Rectal smooth muscle tissue (tissue), 1 donor: Measurements from ENCODE around the gene CPTP.

ENCODE experiments used
- H3K27ac ChIP-seq: one replicate; pipeline ENCODE4 v1.7.0; 2013; ENCODE audit warnings: low read depth, low read length, inconsistent platforms
- H3K27me3 ChIP-seq: one replicate; pipeline ENCODE4 v1.7.0; 2013; ENCODE audit warnings: low read length; ENCODE audit not compliant: control insufficient read depth, insufficient read depth
- H3K36me3 ChIP-seq: one replicate; pipeline ENCODE4 v1.7.0; 2013; ENCODE audit warnings: low read length; ENCODE audit not compliant: control insufficient read depth, insufficient read depth
- H3K4me1 ChIP-seq: one replicate; pipeline ENCODE4 v1.7.0; 2013; ENCODE audit warnings: low read length; ENCODE audit not compliant: control insufficient read depth, insufficient read depth
- H3K4me3 ChIP-seq: one replicate; pipeline ENCODE4 v1.7.0; 2013; ENCODE audit warnings: low read length
- H3K9ac ChIP-seq: one replicate; pipeline ENCODE4 v1.7.0; 2013; ENCODE audit warnings: low read length

The CPTP gene

DNA sequence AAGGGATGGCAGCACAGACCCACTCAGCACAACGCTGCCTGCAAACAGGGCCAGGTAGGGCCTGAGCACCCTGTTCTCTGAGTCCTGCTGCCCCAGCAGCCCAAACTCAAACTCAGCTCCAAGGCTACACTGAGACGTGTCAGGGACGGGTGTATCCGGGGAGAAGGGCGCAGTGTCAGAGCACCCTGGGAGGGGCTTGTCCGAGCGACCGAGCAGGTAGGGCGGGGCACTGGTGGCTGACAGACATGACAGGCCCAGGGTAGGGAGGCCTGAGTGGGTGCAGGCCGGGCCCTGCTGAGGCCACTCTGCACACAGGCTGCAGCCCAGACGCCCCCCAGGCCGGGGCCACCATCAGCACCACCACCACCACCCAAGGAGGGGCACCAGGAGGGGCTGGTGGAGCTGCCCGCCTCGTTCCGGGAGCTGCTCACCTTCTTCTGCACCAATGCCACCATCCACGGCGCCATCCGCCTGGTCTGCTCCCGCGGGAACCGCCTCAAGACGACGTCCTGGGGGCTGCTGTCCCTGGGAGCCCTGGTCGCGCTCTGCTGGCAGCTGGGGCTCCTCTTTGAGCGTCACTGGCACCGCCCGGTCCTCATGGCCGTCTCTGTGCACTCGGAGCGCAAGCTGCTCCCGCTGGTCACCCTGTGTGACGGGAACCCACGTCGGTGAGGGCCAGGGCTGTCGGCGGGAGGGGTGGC is 38.8 kb upstream of the CPTP start:
- Histone ChIP-seq H3K27ac (no peak overlapping the region), H3K36me3 (no peaks in the 10 kb centered on the region), H3K4me3 (no peak overlapping the region), H3K9ac (no peak overlapping the region), H3K27me3 (peaks cover 16% of the 10 kb centered on the region), H3K4me1 (no peaks in the 10 kb centered on the region)

DNA sequence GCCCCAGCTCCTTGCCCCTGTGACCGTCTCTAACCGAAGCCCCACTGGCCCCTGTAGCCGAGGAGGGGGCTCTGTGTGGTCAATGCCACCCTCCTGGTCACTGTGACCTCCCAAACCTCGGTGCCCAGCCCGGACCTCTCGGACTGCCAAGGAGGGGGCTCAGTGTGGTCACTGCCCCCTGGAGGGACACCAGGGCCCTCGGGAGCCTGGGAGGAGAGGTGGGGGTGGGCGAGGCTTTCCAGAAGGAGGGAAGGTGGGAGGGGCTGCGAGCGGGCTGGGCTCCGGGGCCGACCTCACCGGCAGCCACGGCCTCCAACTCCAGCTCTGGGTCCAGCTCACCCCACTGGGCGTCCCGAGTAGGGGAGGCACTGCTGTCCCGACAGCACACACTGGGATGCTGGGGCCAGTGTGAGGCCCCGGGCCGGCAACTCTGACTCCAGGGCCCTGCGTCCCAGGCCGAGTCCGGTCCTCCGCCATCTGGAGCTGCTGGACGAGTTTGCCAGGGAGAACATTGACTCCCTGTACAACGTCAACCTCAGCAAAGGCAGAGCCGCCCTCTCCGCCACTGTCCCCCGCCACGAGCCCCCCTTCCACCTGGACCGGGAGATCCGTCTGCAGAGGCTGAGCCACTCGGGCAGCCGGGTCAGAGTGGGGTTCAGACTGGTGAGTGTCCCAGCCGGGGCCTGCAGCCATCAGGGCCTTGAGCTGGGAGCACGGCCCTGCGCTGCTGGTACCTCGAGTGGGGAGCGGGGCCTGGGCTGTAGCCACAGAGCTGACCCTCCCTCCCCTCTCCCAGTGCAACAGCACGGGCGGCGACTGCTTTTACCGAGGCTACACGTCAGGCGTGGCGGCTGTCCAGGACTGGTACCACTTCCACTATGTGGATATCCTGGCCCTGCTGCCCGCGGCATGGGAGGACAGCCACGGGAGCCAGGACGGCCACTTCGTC is 38.0 kb upstream of the CPTP start:
- peaks cover 16% of the 10 kb centered on the region for H3K27me3 ChIP-seq
- H3K9ac ChIP-seq = no peak overlapping the region
- H3K4me1 ChIP-seq = no peaks in the 10 kb centered on the region
- no peak overlapping the region for H3K4me3 ChIP-seq
- no peaks in the 10 kb centered on the region for H3K36me3 ChIP-seq
- H3K27ac ChIP-seq = no peak overlapping the region

DNA sequence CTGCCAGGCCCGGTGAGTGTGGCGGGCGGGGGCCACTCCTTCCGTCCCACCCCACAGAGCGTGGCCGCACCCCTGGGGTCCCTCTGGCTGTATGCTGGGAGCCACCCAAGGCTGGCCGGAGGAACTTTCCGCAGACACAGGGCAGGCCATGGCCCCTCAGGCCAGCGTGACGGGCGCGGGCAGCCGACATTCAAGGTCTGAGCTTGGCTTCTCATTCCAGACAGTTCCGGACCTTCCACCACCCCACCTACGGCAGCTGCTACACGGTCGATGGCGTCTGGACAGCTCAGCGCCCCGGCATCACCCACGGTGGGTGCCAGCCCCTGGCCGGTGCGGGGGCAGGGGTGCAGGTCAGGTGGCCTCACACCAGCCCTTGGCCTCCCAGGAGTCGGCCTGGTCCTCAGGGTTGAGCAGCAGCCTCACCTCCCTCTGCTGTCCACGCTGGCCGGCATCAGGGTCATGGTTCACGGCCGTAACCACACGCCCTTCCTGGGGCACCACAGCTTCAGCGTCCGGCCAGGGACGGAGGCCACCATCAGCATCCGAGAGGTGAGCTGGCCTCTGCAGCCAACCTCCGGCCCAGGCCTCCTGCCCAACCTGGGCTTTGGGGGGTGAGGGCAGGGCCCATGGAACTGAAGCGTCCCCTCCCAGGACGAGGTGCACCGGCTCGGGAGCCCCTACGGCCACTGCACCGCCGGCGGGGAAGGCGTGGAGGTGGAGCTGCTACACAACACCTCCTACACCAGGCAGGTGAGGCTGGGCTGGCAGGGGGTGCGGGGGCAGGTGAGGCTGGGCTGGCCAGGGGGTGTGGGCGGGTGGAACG is 37.1 kb upstream of the CPTP start:
- no peak overlapping the region for H3K9ac ChIP-seq
- no peak overlapping the region for H3K27ac ChIP-seq
- no peak overlapping the region for H3K4me3 ChIP-seq
- H3K27me3 ChIP-seq = peaks cover 16% of the 10 kb centered on the region
- H3K4me1 ChIP-seq = no peaks in the 10 kb centered on the region
- H3K36me3 ChIP-seq = no peaks in the 10 kb centered on the region

DNA sequence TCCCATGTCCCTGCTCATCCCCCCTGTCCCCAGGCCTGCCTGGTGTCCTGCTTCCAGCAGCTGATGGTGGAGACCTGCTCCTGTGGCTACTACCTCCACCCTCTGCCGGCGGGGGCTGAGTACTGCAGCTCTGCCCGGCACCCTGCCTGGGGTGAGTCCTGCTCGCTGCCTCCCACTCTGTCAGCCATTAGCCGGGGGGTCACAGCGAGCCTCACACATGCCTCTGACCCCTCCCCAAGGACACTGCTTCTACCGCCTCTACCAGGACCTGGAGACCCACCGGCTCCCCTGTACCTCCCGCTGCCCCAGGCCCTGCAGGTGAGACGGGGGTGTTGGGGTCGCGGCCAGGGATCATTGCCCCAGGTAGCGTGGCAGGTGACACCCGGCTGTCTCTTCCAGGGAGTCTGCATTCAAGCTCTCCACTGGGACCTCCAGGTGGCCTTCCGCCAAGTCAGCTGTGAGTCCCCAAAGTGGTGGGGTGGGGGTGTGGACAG is 34.3 kb upstream of the CPTP start:
- Histone ChIP-seq H3K27ac (no peak overlapping the region), H3K4me1 (no peaks in the 10 kb centered on the region), H3K4me3 (no peak overlapping the region), H3K27me3 (peaks cover 10% of the 10 kb centered on the region), H3K9ac (no peak overlapping the region), H3K36me3 (no peaks in the 10 kb centered on the region)

DNA sequence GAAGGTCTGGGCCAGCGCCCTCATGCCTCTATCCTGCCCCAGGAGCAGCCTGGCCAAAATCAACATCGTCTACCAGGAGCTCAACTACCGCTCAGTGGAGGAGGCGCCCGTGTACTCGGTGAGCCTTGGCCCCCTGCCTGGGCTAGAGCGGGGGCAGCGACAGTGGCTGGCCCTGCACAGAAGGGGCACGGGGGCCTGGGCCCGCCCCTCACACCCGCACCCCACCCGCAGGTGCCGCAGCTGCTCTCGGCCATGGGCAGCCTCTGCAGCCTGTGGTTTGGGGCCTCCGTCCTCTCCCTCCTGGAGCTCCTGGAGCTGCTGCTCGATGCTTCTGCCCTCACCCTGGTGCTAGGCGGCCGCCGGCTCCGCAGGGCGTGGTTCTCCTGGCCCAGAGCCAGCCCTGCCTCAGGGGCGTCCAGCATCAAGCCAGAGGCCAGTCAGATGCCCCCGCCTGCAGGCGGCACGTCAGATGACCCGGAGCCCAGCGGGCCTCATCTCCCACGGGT is 33.5 kb upstream of the CPTP start:
- Histone ChIP-seq H3K4me1 (no peaks in the 10 kb centered on the region), H3K36me3 (no peaks in the 10 kb centered on the region), H3K4me3 (no peak overlapping the region), H3K9ac (no peak overlapping the region), H3K27me3 (peaks cover 3% of the 10 kb centered on the region), H3K27ac (no peak overlapping the region)

DNA sequence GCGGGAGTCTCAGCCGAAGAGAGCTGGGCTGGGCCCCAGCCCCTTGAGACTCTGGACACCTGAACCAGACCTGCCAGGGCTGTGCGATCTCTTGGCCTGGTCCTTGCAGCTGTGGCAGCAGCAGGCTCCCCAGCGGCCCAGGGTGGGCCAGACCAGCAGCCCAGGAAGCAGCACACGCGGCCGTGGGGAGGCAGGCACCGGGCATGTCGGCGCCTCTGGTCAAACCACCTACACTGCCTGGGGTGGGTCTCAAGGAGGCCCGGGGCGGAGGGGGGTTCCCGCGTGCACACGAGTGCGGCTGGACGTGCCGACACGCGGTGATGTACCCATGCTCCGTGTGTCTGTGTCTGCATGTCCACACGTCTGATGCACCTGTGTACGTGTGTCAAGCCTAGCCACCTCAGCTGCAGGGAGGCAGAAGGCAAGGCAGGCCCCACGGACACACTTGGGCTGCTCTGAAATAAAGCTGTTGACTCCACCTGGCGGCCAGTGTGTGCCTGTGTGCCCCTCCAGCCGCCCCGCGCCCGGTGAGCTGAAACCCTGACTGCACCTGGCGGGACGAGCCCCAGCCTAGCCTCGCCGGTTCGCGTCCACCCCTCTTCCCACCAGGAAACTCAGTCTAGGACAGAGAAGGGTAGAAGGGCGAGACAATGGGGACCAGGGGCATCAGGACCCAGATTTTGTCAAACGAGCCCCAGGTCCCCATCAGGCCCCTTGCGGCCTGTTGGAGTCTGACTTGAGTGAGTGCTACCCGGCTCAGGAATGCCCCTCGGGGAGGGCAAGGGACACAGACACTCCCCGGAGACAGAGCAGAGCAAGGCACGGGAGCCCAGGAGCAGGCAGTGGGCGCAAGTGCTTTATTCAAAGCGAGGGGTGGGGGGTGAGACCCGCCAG is 32.8 kb upstream of the CPTP start:
- no peak overlapping the region for H3K9ac ChIP-seq
- no peak overlapping the region for H3K4me3 ChIP-seq
- H3K27ac ChIP-seq = no peak overlapping the region
- no peaks in the 10 kb centered on the region for H3K4me1 ChIP-seq
- H3K36me3 ChIP-seq = no peaks in the 10 kb centered on the region
- peaks cover 3% of the 10 kb centered on the region for H3K27me3 ChIP-seq

DNA sequence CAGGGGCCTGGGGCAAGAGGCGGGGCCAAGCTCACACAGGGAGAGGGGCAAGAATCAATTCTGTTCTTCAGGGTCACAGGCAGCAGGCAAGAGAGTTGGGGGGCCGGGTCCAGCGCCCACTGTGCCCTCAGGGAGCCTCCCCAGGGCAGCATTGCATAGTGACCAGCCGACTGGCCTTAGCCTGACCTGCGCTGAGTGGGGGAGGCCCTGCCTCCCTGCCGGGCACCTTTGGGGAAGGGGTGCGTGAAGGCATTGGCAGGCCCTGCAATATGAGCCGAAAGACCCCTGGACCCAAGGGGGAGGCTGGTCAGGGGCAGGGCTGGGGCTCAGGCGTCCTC is 32.2 kb upstream of the CPTP start:
- no peaks in the 10 kb centered on the region for H3K36me3 ChIP-seq
- no peaks in the 10 kb centered on the region for H3K4me1 ChIP-seq
- H3K4me3 ChIP-seq = no peak overlapping the region
- no peak overlapping the region for H3K27ac ChIP-seq
- no peak overlapping the region for H3K9ac ChIP-seq
- H3K27me3 ChIP-seq = no peaks in the 10 kb centered on the region

DNA sequence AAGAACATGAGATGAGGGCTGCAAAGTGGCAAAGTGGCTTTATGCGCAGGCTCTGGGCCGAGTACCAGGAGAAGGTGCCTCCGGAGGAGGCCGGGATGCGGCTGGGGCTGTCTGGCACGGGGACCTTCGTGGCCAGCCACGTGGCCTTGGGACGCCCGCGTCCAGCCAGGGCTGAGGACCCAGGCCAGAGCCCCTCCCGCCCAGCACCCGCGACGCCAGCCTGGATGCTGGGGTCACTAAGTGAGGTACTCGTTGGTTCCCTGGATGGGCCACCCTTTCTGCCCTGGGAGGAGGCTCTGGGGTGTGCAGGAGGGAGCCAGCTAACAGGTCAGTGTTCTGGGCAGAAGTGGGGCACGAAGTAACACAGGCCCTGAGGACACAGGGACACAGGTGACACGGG is 31.8 kb upstream of the CPTP start:
- Histone ChIP-seq H3K4me1 (no peaks in the 10 kb centered on the region), H3K9ac (no peak overlapping the region), H3K36me3 (no peaks in the 10 kb centered on the region), H3K27me3 (no peaks in the 10 kb centered on the region), H3K27ac (no peak overlapping the region), H3K4me3 (no peak overlapping the region)

DNA sequence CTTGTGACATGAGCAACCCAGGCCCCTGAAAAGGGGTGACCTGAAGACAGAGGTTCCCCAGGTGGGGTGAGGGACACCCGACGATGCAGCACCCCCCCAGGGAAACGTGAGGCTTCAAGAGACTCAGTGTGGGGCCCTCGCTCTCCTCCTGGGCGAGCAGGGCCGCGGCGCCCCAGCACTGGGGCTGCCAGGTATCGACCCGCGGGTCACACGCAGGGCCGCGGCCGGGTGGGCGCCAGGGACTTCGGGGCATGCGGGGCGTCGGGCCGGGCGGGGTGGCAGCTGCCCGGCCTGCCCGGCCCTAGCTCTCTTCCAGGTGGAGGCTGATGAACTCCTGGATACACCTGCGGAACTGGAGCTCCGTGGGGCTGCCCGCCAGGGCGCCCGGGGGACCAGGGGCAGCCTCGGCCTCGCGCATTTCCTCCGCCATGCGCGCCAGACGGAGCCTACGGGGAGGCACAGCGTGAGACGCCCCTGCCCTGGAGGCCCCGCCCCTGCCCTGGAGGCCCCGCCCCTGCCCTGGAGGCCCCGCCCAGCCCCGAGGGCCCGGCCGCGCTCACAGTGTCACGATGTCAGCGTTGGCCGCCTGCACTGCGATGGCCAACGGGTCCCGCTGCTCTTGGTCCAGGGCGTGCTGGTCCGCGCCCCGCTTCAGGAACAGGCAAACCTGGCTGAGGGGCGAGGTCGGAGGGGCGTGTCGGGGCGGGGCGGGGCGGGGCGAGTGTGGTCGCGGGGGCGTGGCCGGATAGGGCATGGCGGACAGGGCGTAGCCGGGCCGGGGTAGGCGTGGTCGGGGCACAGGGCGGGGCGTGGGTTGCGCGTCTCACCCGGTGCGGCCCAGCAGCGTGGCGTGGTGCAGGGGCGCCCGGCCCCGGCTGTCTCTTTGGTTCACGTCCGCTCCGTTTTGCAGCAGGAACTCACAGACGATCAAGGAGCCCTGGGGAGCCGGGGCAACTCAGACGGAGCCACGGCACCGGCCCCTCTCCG is 31.0 kb upstream of the CPTP start:
- H3K4me1 ChIP-seq = no peaks in the 10 kb centered on the region
- H3K27ac ChIP-seq = no peak overlapping the region
- no peaks in the 10 kb centered on the region for H3K36me3 ChIP-seq
- no peak overlapping the region for H3K4me3 ChIP-seq
- H3K27me3 ChIP-seq = no peaks in the 10 kb centered on the region
- H3K9ac ChIP-seq = no peak overlapping the region

DNA sequence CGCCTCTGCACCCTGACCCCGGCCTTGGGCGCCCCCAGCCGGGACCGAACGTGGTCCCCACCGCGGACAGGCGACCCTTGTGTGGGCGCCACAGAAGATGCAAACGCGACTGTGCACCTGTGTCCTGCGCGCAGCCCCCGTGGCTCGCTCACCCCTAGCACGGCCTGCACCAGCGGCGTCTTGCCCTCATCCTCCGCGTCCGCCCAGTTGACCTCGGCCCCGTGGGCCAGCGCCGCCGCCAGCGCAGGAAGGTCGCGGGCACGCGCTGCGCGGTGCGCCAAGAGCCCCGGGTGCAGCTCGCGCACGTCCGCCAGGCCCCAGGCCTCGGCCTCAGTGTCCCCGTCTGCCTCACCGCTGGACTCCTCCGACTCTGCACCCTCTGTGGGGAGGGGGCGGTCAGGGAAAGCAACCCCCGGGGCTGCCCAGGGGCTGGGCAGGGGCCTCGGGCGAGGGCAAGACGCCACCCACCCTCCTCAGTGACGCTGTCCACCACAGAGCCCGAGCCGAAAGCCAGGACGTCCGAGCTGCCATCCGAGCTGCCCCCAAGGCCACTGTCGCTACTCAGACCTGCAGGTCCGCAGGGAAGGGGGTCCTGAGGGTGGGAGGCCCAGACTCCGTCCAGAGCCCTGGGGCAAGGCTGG is 30.2 kb upstream of the CPTP start:
- no peak overlapping the region for H3K27ac ChIP-seq
- H3K27me3 ChIP-seq = no peaks in the 10 kb centered on the region
- H3K36me3 ChIP-seq = no peaks in the 10 kb centered on the region

More for the DNA sequence above, 30.2 kb upstream of the CPTP start:
- no peaks in the 10 kb centered on the region for H3K4me1 ChIP-seq
- H3K9ac ChIP-seq = no peak overlapping the region
- H3K4me3 ChIP-seq = no peak overlapping the region
